HG02885 (cell line): ENCODE results near the gene FXR1.
"Not testable (repeated sequence)": the region's sequence is repeated elsewhere in the genome, so short reads cannot be mapped to it uniquely, and the experiment has no call there.

ENCODE experiments used
- ATAC-seq: cut with Tn5 transposase; IDR thresholded peaks from one replicate; pipeline ENCODE4 v1.9.1; 2021; ENCODE audit warnings: mild to moderate bottlenecking; ENCODE audit not compliant: unreplicated experiment, poor library complexity

The FXR1 gene

GRCh38 chr3:180912304-180913296 lies at the start of gene FXR1:
Gene FXR1, plus strand, starts transcription at chr3:180912670. Its CDS starts 16 bp downstream, at chr3:180912686.
- ATAC-seq, result peak; percentile 98

- no peak for ATAC-seq
Measured at GRCh38 chr3:180870008-180870699, 42.3 kb upstream of the FXR1 start.

- no peak for ATAC-seq
Measured at GRCh38 chr3:180871901-180872300, 40.6 kb upstream of the FXR1 start.

GRCh38 chr3:180872430-180872829 lies 40.0 kb upstream of the FXR1 start:
- not testable (repeated sequence) for ATAC-seq

GRCh38 chr3:180875124-180875698 lies 37.3 kb upstream of the FXR1 start:
- no peak for ATAC-seq

GRCh38 chr3:180881065-180881801 lies 31.2 kb upstream of the FXR1 start:
- no peak for ATAC-seq

DNA sequence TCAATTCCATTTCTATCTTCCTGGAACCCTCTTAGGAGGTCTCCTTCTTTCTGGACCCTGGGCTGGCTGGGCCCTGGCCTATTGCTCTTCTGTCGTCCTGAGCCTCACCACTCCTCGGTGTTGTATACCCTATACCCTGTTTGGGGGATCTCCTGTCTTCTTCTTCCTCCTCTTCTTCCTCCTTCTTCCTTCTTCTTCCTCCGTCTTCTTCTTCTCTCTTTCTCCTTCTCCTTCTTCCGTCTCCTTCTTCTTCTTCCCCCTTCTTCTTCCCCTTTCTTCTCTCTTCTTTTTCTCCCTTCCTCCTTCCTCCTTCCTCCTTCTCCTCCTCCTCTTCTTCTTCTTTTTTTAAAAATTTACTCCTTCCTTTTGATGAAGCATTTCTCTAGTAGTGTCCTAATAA lies 30.4 kb upstream of the FXR1 start:
- no peak for ATAC-seq

DNA sequence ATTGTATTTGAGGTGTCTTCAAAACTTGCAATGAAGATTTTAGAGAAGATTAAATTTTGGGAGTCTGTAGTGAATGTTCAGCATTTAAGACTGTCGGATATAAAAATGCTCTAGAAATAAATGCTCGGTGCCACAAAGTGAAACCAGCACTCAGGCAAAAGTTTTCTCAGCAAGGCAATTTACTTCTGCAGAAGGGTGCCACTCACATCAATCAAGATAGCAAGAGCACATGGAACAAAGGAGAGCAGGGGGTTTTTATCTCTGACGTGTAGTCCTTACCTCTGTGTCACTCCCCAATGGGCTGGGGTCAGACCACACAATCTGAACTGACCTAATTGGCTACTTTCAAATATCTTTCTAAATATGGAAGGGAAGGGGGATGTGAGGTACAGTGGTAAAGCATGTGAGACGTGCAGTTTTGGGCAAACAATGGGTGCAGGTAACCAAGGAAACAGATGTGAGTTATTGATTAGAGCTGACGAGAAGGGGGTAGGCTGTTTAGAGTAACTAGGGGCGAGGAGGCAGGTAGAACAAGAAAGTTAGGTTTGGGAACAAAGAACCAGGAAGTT lies 23.4 kb upstream of the FXR1 start:
- no peak for ATAC-seq

DNA sequence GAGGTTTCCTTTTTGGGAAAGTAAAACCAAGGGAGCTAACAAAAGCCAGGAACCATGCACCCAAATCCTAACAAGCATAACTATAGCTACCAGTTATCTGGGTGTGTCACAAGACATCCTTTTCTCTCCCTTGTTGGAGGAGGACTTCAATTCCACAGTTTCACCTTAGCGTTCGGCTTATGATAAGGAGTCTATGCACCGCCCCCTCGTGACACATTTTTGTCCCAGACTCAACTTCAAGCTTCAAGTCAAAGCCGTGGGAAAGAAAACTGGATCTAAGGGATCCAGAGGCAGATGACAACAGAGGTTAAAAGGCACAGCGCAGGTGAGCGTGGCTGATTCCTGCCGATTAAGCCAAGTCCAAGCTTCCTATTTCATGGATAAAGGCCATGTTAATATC lies 13.9 kb upstream of the FXR1 start:
- ATAC-seq, result no peak

- ATAC-seq, result no peak
Measured at GRCh38 chr3:180909369-180910127, 2.9 kb upstream of the FXR1 start.

DNA sequence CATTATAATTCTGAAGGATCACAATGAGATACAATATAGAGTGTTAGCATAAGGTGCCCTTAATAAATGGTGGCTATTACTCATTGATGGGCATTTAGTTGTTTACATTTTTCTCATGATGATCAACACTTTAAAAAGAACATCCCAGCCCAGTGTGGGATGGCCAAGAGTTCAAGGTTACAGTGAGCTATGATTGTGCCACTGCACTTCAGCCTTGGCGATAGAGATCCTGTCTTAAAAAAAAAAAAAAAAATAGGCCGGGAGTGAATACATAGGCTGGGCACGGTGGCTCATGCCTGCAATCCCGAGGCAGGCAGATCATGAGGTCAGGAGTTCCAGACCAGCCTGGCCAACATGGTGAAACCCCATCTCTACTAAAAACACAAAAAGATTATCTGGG lies 1.6 kb upstream of the FXR1 start:
- no peak for ATAC-seq

DNA sequence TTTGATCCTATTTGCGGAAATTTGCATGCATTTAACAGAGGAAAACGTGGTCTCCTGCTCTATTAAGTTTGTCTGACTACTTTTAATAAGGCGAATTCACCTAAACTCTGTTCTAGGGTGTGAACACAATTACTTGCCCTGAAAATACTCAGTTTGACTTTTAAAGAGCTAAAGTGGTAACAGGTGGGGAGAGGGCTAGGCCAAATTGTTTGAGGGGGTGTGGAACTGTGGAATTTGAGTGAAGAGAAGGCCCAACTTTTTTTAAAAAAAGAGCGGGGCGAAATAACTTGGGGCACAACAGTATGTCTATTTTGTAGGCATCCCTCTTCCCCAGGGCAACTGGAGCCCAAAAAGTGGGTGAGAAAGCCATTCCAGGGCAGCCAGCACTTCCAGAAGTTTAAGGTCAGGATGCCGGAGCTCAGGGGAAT lies 580 bp upstream of the FXR1 start:
- peak; percentile 19 for ATAC-seq

GRCh38 chr3:180913581-180914404 lies 1.3 kb downstream of the FXR1 start:
- no peak for ATAC-seq

DNA sequence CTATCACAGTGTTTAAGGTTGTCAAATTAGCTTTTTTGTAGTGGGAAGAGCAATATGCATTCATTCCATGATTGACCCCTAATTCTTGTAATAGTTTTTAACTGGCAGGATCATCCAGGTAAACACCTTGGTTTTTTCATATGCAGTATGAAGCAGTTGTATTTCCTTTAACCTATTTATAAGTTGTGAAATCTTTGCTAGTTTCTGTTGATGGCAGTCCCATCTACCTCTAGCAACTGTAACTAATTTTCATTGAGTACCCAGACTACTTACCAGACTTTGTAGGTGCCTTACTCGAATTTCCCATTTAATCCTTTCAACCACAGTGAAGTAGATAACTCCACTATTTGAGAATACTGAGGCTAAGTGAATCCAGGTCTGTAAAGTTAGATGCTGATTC lies 6.1 kb downstream of the FXR1 start:
- ATAC-seq, result peak; percentile 38

- ATAC-seq, result no peak
Measured at GRCh38 chr3:180922242-180922641, 9.8 kb downstream of the FXR1 start.

DNA sequence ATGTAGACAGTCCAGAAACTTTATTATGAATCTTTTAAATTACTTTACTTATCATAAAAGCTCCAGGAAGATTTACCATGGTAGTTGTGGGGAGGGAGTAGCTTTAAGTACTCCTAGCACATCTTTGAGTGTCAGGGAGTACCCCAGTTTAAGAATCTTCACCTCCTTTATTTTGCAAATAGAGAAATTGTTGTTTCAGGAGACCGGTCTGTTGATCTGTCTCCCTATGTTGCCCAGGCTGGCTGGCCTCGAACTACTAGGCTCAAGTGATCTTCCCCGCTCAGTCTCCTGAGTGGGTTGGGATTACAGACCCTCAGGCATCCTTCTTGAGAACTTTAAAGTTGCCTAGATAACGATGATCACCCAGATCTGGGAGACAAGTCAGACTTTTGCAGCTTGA lies 11.1 kb downstream of the FXR1 start:
- ATAC-seq, result no peak

DNA sequence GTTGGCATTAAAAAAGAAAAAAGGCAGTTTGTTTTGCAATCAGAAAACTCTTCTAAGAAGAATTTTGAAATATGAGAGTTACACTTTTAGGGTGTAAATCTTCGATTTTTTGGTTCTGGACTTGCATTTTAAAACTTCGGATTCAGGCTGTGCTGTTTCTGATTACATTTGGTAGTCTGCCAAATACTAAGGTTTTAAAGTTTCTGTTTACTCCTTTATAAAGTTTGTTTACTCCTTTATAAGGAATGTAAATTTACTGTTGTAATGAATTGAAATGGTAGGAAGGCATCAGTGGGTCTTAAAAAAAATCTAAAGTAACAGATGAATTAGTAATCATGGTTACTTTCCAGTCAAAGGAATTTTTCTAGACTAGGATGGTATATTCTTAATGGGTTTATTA lies 14.1 kb downstream of the FXR1 start:
- no peak for ATAC-seq

GRCh38 chr3:180929376-180929775 lies 16.9 kb downstream of the FXR1 start:
- ATAC-seq, result no peak
